ENCODE results near the gene TOM1L1.

- TF ChIP-seq POLR2A (IDR thresholded peaks at IDR 0.05): no peak
- no peak for TF ChIP-seq POLR2AphosphoS5 (IDR thresholded peaks at IDR 0.05)
These were observed 46.7 kb downstream of the TOM1L1 start for GRCh38 chr17:54947396-54947795.

All from sigmoid colon (tissue), 4 donors.